SW 1271 (cell line): ENCODE measurements around the gene DGKZ.

Experiments used
- DNase-seq, 2 experiments: peaks; one replicate each; lab custom pipeline; 2025; lab: John Stamatoyannopoulos, UW

DGKZ gene

GRCh38 chr11:46381819-46382645, 34.8 kb downstream of the DGKZ start:
- DNase-seq, result no peak

DNA sequence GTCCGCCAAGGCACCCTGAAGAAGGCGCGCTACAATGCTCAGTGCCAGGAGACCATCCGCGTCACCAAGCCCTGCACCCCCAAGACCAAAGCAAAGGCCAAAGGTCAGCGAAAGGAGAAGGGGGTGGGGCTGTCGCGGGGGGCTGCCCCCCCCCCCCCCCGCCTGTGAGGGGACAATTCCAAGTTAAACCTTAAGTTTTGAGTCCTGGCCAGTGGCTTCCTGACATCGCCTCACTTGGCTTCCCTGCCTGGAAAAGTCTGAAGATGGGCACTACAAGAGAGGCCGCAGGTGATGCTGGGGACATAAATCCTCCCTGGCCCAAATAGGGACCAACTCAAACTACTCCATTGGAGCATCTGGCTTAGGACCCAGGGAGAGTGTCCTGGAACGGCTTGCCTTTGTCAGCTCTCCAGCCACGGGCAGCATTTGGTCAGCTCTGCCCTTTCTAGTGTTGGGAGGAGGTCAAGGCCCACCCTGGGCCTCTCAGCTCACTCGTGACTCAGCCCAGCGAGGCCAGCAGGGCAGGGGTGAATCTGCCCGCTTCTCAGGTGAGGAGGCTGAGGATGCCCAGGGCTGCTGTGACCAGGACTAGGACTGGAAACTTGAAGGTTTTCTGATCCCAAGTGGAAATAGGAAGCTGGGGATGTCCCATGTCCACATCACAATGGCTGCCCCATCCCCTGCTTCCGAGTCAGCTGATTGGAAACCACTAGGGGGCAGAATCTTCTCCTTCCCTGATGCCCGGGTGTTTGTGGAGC, 35.6 kb downstream of the DGKZ start:
- DNase-seq, result peak in 1 of 2 experiments; percentile 69

DNA sequence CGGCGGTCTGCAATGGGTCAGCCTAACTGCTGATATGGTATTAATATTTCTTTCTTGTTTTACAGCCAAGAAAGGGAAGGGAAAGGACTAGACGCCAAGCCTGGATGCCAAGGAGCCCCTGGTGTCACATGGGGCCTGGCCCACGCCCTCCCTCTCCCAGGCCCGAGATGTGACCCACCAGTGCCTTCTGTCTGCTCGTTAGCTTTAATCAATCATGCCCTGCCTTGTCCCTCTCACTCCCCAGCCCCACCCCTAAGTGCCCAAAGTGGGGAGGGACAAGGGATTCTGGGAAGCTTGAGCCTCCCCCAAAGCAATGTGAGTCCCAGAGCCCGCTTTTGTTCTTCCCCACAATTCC, 36.1 kb downstream of the DGKZ start:
- no peak for DNase-seq

GRCh38 chr11:46383974-46384701, 36.9 kb downstream of the DGKZ start:
- DNase-seq, result no peak

DNA sequence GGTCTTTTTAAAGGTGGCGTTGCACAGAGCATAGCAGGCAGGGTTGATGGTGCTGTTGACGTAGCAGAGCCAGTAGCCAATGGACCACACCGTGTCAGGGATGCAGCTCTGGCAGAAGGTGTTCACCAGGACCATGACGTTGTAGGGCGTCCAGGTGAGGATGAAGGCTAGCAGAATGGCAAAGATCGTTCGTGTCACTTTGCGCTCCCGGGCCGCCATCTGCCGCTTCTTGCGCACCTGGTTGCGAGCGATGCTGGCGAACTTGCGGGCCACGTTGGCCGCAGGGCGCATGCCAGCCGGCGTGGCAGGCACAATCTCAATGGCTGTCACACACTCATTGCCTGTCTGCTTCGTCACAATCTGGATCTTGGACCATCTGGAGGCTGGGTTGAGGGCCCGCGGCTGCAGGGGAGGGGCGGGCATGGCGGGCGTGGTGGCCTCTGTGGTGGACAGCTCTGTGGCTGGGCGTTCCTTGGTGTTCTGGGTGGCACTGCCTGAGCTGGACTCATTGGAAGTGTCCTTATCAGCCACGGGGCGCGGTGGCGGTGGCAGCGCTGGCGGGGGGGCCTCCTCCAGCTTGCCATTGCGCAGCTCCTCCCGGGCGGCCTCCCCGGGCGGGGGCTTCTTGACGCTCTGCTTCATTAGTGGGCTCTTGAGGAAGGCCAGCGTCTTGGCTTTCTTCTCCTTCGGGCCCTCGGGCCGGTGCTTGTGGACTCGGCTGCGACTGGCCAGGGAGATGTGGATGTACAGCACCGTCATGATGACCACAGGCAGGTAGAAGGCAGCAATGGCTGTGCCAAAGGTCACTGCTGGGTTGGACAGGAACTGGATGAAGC, 38.1 kb downstream of the DGKZ start:
- no peak for DNase-seq

DNA sequence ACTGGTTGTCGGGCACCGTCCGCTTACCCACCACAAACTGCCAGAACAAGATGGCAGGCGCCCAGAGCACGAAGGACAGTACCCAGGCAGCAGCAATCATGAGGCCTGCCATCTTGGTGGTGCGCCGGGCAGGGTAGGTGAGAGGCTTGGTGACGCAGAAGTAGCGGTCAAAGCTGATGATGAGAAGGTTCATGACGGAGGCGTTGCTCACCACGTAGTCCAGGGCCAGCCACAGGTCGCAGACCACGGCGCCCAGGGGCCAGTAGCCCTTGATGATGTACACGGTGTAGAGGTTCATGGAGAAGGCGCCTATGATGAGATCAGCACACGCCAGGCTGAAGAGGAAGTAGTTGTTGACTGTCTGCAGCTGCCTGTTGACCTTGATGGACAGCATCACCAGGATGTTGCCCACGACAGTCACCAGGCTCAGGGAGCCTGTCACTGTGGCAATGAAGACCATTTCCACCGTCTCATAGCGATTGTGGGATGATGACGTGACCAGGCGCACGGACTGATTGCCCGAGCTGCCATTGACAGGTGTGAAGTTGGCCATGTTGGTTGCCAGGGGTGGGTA, 38.8 kb downstream of the DGKZ start:
- no peak for DNase-seq

- peak in 1 of 2 experiments; percentile 15 for DNase-seq
These were observed 39.4 kb downstream of the DGKZ start for GRCh38 chr11:46386674-46387073.

- no peak for DNase-seq
These were observed 40.2 kb downstream of the DGKZ start for GRCh38 chr11:46387456-46387855.

- no peak for DNase-seq
These were observed 40.8 kb downstream of the DGKZ start for GRCh38 chr11:46387919-46388618.

DNA sequence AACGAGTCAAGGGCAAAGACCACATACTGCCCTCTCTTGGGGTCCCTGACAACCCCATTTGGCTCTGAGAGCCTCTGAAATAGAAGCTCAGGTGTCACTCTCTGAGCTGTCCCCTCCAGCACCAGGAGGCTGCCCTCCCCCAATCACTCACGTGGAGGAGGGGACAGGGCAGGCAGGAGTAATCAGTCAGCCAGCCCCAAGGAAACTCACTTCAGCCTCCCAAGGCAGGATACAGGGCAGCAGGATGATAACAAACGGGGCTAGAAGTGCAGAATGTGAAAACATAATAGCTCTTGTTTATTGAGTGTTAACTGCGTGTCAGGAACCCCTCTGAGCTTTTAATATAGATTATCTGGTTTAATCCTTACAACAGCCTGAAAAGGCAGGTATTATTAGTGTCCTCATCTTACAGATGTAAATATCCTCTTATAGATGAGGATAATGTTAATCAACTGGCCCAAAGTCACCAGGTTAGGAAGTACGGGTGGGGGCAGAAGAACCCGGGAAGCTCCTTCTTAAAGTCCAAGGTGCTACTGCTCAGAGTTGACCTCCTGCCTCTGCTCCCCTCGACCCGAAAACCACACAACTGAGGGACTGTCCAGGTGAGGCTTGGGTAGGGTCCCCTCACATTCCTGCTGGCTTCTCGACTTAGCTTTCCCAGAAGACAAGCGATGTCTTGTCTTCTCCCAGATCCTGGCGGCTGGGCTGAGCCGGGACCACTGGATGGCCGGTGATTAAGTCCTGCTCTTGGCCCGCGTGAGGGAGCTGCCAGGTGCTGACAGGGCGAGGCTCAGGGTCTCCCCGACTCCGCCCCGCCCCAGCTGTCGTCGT, 41.6 kb downstream of the DGKZ start:
- no peak for DNase-seq

DNA sequence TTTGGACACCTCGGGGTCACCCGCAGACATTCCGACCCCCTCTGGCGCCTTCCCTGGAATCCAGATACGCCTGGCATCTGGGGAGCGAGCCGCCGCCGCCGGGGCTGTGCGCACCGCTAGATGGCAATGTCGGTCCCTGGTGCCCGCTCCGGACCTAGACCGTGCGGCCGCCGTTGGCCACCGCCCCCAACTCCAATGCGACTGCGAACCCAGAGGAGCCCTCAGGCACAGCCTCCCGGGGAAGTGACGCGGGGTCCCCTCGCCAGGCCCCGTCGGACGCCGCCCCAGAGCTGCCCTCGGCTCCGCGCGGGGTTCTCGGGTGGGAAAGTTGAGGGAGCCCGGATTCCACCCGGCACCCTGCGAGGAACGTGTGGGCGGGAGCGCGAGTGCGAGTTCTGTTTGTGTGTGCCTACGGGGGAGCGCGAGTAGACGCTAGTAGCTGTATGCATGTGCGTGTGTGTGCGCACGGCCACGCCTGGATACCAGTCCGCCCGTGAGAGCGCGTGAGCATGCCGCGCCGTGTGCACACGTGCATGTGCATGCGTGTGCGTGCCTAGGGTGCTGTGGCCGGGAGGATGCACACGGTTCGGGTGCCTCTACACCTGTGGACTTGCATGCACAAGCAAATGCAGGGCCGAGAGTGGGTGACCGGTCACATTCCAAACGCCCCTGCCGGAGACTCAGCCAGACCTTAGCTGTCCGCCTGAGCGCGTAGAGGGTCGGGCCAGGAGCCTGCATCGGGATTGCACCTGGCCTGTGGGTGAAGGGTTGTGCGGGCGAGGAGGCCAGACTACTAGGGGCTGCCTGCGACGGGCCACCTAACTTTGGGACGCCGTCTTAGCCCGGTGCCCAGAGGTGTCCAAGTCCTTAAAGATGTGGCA, 42.4 kb downstream of the DGKZ start:
- peak in 1 of 2 experiments; percentile 59 for DNase-seq

DNA sequence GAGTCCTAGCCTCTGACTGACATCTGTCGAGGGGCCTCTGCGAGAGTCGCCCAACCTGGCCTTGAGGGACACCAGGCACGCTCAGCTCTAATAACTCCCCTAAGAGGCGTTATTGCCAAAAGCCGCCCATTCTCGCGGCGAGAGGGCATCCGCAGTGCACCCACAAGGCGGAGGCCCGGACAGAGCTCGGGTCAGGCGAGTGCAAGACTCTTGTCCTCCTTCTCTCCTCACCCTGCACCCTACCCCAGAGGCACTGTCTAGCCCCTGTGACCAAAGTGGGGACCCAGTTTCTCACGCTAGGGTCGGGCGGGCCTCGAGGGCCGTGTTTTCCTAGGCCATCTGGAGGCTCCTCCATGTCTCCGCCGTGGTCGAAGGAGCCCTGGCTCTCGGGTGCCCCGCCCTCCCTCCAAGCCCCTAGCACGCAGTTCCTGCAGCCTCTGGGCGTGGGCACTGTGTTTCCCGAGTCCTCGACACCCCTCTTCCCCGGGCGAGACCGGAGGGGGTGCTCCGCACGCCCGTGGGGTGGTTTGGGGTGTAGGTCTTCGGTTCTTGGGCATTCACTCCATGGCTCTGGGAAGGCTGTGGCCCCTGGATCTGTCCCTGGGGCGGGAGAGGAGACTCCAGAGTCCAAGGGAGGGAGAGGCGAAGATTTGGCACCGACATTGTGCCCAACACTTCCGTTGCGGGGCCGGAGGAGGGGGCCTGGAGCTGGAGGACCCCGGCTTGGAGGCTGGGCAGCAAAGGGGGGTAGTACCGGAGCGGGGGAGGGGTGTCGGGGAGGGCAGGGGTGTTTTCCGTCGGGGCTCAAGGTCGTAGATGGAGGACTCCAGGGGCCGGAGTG, 43.3 kb downstream of the DGKZ start:
- DNase-seq, result no peak

DNA sequence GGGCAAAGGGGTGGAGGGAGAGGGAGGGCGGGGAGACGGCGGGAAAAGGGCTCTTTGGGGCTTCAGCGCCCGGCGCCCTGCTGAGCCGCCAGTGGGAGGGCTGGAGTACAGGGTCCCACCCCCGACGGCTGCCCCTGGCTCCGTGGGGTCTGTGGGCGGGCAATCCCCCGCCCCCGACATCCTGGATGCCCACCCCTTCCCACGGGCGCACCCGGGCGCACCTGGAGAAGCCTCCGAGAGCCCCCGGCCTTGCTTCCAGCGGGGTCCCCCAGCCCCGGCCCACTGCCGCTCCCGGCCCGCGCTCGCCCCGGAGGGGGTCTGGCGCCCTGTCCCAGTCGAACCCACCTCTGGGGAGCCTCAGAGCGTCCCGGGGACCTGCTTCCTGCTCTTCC, 43.9 kb downstream of the DGKZ start:
- no peak for DNase-seq

- DNase-seq, result peak in 1 of 2 experiments; percentile 70
These were observed 44.5 kb downstream of the DGKZ start, which contains the start of gene CHRM4 for GRCh38 chr11:46391578-46392420. Gene CHRM4, minus strand, starts transcription at chr11:46391776. Its CDS starts 5,219 bp downstream, at chr11:46386557.

DNA sequence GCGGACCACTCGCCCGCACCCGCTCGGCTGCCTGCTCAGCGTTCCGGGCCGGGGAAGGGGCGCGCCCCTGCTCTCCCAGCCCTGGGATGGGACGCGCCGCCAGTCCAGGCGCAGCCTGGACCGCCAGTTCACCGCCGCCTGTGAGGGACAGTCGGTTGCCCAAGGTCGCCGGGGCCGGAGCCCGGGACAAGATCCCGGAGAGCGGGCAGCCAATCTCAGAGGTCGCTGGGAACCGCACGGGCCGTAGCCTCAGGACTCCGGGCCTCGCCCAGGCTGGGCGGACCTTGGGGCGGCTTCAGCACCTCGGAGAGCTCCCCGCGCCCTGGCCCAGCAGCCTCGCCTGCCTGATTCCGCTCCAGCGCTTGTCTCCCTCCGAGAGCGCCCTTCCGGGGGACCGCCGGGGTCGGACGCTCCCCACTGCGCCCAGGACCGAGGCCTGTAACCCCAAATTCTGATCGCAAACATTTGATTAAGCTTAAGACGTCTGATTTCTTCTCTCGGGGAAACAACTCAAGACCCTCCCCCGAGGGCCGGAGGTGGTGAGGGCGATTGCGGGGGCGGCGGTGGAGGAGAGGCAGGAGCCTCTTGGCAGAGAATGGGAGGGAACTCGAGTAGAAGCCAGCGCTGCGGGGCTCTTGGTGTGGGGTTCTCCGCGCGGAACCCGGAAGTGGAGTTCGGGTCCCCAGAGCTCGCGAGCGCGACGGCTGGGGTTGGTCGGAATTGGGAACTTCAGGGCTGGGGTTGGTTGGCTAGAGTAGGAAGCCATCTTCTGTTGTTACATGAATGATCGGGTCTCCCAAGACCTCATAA, 45.4 kb downstream of the DGKZ start:
- peak in 1 of 2 experiments; percentile 36 for DNase-seq

DNA sequence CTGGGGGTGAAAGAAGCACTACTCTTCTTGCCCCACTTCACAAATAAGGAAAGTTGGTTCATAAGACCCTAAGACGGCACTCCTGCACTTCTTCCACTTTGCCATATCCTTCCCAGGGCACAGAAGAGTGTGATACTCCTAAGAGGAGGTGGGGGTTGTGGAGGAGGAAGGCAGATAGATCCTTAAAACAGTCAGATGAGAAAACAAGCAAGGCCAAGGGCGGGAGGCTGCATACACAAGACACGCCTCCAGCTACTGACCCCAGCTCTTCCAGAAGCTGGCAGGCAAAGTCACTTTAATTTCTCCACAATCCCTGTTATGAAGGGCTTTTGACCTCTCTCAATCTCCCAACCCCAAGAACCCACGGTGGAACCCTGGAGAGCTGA, 46.0 kb downstream of the DGKZ start:
- no peak for DNase-seq
